ENCODE data around the gene ADAMTS14. TPM values are rescaled to one million over a fixed set of nuclear protein-coding genes. Genes with fewer than 3 reads are reported as not detected.

The ADAMTS14 gene
- total and polyA plus RNA-seq, 7 donors: 0.03 to 0.18 (median 0.06) TPM; not detected in 3

DNA sequence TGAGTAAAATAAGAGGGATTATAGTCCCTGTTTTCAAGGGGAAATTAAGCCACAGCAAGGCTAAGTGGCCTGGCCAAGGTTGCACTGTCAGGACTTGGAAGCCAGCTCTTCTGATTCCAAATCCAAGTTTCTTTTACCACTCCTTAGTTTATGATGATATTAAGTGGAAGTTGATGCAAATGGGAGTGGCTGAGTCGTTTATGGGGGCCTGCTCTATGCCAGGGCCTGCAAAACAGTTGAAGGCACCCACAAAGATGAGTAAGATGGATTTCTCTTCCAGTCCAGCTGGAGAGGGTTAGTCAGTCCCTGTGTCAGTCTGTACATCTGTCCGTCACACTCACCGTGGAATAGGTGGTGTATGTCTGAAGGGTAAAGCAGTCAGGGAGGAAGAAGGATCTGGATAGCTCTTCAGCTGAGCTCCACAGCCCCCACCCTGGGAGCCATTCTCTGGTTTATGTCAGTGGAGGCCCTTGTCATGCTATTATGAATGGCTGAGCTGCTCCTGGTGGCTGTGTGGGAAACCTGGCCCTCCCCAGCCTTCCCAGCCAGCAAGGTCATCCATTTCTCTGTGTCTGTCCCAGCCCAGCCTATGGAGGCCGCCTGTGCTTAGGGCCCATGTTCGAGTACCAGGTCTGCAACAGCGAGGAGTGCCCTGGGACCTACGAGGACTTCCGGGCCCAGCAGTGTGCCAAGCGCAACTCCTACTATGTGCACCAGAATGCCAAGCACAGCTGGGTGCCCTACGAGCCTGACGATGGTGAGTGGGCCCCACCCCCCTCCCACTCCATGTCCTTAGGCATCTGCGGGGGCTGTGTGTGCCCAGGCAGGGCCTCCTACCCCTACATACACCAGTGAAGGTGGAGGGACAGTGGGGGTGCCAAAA is 68.3 kb downstream of the ADAMTS14 start:
- Histone ChIP-seq H3K27ac (no peak overlapping the region), H3K4me1 (no peaks in the 10 kb centered on the region), H3K27me3 (ENCODE audit: insufficient read depth in 3 of 3, low read length in 2 of 3) (no peaks in the 10 kb centered on the region), H3K36me3 (ENCODE audit: insufficient read depth in 1 of 2, low read depth in 1 of 2) (no peaks in the 10 kb centered on the region), H3K9me3 (no peaks in the 10 kb centered on the region), H3K4me3 (no peak overlapping the region)
- DNase-seq (no peak), ATAC-seq (no peak)
- intact Hi-C loops (cut with DNase I): no loop called here
- WGBS, 3 donors: 82 to 88% (median 83%) methylated on average over 12 of the region's 12 CpGs
- no peak for TF ChIP-seq CTCF (IDR thresholded peaks at IDR 0.05)

DNA sequence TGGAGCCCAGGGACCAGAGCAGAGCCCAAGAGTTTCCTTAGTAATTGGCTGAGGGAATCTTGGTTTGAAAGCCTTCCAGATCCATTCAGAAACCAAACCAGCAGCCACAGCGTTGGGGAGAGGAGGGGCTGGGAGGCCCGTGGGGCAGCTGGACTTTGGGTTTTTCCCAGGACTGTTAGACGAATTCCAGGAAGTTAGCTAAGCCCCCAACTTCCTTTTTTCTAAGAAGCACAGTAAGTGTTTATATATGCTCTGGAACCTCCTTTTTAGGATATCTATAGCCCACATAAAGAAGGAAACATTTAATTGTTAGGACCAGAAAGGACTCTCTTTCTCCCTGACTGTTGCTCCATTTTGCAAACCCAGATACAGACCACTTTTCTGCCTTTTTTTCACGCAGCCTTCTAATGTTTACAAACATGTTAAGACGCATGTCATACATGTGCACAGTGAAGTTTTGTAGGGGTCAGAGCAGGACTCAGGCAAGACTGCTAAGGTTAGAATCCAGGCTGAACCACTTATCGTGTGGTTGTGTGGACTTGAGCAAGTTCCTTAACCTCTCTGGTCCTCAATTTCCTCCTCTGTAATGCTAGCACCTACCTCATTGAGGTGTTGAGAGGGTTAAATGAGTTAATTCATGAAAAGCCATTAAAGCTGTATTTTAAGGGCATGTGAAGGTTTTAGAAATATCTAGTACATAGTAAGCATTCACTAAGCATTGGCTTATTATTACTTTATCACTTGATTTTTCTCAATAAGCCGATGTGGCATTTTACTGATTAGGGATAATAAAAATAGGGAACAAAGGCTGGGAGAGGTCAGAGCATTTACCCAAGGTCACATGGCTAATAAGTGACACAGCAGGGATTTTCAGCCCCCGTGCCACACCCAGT is 70.5 kb downstream of the ADAMTS14 start:
- Histone ChIP-seq H3K9me3 (no peaks in the 10 kb centered on the region), H3K4me3 (no peak overlapping the region), H3K27ac (no peak overlapping the region), H3K4me1 (peaks cover 6% of the 10 kb centered on the region), H3K36me3 (ENCODE audit: insufficient read depth in 1 of 2, low read depth in 1 of 2) (no peaks in the 10 kb centered on the region), H3K27me3 (ENCODE audit: insufficient read depth in 3 of 3, low read length in 2 of 3) (no peaks in the 10 kb centered on the region)
- DNase-seq: no peak
- ATAC-seq: peak in 1 of 4 donors; percentile 41
- 39 to 54% (median 44%) methylated on average over 8 of the region's 8 CpGs for WGBS, 3 donors
- intact Hi-C loops (cut with DNase I): no loop called here
- no peak for TF ChIP-seq CTCF (IDR thresholded peaks at IDR 0.05)

DNA sequence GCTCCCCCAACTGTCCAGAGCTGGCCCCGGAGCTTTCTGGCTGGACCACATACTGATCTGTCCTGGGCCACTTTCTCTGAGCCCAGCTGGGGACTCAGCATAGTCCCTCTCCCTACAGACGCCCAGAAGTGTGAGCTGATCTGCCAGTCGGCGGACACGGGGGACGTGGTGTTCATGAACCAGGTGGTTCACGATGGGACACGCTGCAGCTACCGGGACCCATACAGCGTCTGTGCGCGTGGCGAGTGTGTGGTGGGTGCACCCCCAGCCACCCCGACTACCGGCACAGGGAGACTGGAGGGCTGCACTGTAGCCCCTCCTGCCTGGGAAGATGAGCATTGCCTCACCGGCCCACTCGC is 71.1 kb downstream of the ADAMTS14 start:
- intact Hi-C loops (cut with DNase I): no loop called here
- no peaks in the 10 kb centered on the region for H3K36me3 ChIP-seq (ENCODE audit: insufficient read depth in 1 of 2, low read depth in 1 of 2)
- 84 to 85% (median 84%) methylated on average over 17 of the region's 17 CpGs for WGBS, 3 donors
- no peaks in the 10 kb centered on the region for H3K27me3 ChIP-seq (ENCODE audit: insufficient read depth in 3 of 3, low read length in 2 of 3)
- H3K27ac ChIP-seq: no peak overlapping the region
- ATAC-seq (no peak), DNase-seq (no peak)
- H3K4me3 ChIP-seq: no peak overlapping the region
- H3K9me3 ChIP-seq: no peaks in the 10 kb centered on the region
- no peak for TF ChIP-seq CTCF (IDR thresholded peaks at IDR 0.05)
- peaks cover 6% of the 10 kb centered on the region for H3K4me1 ChIP-seq

DNA sequence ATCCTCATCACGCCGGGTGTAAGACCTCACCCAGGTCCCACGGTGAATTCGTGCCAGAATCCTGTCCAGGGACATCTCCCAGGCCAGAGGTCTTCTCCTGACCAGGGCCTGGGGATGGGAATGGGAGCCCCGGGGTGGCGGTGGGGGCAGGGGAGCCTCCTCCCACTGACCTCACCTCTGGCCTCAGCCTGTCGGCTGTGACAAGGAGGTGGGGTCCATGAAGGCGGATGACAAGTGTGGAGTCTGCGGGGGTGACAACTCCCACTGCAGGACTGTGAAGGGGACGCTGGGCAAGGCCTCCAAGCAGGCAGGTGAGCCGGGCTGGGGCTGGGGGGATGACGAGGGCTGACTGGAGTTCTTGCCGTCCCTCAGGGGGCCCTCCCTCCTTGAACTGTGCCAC is 71.6 kb downstream of the ADAMTS14 start:
- no peak overlapping the region for H3K27ac ChIP-seq
- 91 to 93% (median 92%) methylated on average over 13 of the region's 13 CpGs for WGBS, 3 donors
- H3K4me1 ChIP-seq: peaks cover 6% of the 10 kb centered on the region
- no peak overlapping the region for H3K4me3 ChIP-seq
- no peaks in the 10 kb centered on the region for H3K9me3 ChIP-seq
- TF ChIP-seq CTCF (IDR thresholded peaks at IDR 0.05): no peak
- no peak for DNase-seq
- no peaks in the 10 kb centered on the region for H3K36me3 ChIP-seq (ENCODE audit: insufficient read depth in 1 of 2, low read depth in 1 of 2)
- intact Hi-C loops (cut with DNase I): no loop called here
- no peaks in the 10 kb centered on the region for H3K27me3 ChIP-seq (ENCODE audit: insufficient read depth in 3 of 3, low read length in 2 of 3)
- ATAC-seq: no peak
